HL-60 (cell line): ENCODE measurements around the gene PLAAT3.
A peak's percentile ranks its signal among the peaks of the same experiment; 100 is the strongest.

ENCODE experiments used
- DNase-seq, 2 experiments: peaks; one replicate each; pipeline ENCODE4 v3.0.0-alpha.2; 2010 to 2020; ENCODE audit warnings: low read depth in 1 of 2, low spot score in 1 of 2
- H3K27ac ChIP-seq: fragments of 250-450 bp; sonication (Bioruptor Pico); replicated peaks from 2 replicates; pipeline ENCODE4 v1.5.1; 2020; ENCODE audit warnings: mild to moderate bottlenecking, moderate library complexity
- H3K27me3 ChIP-seq: fragments of 250-450 bp; sonication (Bioruptor Pico); 2 replicates; pipeline ENCODE4 v1.5.1; 2021; ENCODE audit warnings: mild to moderate bottlenecking, moderate library complexity; ENCODE audit not compliant: insufficient read depth, poor library complexity, severe bottlenecking
- H3K4me3 ChIP-seq: replicated peaks from 2 replicates; pipeline ENCODE4 v1.5.1; 2011; ENCODE audit warnings: mild to moderate bottlenecking, control low read depth, low read length; ENCODE audit not compliant: insufficient read depth
- GABPA ChIP-seq: IDR thresholded peaks from 2 replicates; pipeline ENCODE4 v1.6.1; 2012; ENCODE audit warnings: low read depth
- POLR2AphosphoS5 ChIP-seq: IDR thresholded peaks from 2 replicates; pipeline ENCODE4 v1.6.1; 2012; ENCODE audit warnings: low read depth
- SPI1 ChIP-seq: IDR thresholded peaks from 2 replicates; pipeline ENCODE4 v1.6.1; 2012; ENCODE audit warnings: low read depth, mild to moderate bottlenecking, borderline replicate concordance
- TF ChIP-seq, protein P1 (sequence below): IDR thresholded peaks from 2 replicates; pipeline ENCODE4 v1.6.1; 2012; ENCODE audit warnings: low read depth; ENCODE audit not compliant: insufficient replicate concordance
- TF ChIP-seq, protein P2 (sequence below): IDR thresholded peaks from one replicate; pipeline ENCODE4 v1.5.1; 2011; ENCODE audit warnings: low read length, control low read depth, inconsistent platforms; ENCODE audit not compliant: insufficient read depth

PLAAT3 gene

DNA sequence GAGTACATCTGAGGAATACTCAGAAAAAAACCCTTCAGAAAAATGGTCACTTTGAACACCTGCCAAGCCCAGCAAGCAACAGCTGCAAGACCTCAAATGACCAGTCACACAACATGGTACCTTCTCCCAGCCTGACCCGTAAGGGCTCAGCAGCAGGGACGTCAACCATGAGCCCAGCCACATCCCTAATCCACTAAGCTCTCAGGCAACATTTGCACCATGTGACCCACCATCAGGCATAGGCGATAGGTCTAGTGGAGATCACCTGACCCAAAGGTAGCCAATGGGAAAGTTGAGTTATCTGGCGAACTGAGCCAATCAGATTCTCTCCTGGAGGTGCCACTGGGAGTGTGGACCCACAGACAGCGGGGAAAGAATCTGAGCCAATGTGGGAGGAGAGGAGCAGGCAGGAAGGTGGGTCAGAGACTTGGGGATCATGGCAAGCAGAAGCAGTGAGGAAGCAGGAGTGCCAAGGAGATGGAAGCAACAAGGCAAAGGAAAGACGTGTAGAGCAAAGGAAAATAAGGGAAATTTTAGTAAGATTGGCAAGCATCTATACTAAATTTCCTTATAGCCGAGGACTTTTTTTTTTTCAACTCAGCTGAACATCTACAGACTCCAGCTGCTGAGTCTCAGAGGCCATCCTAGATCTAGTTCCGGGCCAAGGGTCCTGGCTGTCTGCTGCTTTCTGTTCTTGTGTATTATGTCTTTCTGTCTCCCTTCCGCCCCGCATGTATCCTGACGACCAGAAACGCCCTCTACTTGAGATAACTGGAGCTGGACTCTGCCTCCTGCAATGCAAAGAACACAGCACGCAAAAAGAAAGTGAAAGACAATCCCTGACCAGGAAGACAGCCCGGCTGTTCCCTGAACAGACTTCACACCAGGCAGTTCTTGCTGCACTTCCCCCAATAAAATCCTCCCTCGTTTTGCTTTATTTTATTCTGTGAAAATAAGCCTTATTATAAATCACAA is 40.1 kb downstream of the PLAAT3 start:
- TF ChIP-seq, protein P1, sequence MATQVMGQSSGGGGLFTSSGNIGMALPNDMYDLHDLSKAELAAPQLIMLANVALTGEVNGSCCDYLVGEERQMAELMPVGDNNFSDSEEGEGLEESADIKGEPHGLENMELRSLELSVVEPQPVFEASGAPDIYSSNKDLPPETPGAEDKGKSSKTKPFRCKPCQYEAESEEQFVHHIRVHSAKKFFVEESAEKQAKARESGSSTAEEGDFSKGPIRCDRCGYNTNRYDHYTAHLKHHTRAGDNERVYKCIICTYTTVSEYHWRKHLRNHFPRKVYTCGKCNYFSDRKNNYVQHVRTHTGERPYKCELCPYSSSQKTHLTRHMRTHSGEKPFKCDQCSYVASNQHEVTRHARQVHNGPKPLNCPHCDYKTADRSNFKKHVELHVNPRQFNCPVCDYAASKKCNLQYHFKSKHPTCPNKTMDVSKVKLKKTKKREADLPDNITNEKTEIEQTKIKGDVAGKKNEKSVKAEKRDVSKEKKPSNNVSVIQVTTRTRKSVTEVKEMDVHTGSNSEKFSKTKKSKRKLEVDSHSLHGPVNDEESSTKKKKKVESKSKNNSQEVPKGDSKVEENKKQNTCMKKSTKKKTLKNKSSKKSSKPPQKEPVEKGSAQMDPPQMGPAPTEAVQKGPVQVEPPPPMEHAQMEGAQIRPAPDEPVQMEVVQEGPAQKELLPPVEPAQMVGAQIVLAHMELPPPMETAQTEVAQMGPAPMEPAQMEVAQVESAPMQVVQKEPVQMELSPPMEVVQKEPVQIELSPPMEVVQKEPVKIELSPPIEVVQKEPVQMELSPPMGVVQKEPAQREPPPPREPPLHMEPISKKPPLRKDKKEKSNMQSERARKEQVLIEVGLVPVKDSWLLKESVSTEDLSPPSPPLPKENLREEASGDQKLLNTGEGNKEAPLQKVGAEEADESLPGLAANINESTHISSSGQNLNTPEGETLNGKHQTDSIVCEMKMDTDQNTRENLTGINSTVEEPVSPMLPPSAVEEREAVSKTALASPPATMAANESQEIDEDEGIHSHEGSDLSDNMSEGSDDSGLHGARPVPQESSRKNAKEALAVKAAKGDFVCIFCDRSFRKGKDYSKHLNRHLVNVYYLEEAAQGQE: no peak
- TF ChIP-seq SPI1 (no peak), GABPA (no peak)
- TF ChIP-seq, protein P2, sequence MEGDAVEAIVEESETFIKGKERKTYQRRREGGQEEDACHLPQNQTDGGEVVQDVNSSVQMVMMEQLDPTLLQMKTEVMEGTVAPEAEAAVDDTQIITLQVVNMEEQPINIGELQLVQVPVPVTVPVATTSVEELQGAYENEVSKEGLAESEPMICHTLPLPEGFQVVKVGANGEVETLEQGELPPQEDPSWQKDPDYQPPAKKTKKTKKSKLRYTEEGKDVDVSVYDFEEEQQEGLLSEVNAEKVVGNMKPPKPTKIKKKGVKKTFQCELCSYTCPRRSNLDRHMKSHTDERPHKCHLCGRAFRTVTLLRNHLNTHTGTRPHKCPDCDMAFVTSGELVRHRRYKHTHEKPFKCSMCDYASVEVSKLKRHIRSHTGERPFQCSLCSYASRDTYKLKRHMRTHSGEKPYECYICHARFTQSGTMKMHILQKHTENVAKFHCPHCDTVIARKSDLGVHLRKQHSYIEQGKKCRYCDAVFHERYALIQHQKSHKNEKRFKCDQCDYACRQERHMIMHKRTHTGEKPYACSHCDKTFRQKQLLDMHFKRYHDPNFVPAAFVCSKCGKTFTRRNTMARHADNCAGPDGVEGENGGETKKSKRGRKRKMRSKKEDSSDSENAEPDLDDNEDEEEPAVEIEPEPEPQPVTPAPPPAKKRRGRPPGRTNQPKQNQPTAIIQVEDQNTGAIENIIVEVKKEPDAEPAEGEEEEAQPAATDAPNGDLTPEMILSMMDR: no peak

DNA sequence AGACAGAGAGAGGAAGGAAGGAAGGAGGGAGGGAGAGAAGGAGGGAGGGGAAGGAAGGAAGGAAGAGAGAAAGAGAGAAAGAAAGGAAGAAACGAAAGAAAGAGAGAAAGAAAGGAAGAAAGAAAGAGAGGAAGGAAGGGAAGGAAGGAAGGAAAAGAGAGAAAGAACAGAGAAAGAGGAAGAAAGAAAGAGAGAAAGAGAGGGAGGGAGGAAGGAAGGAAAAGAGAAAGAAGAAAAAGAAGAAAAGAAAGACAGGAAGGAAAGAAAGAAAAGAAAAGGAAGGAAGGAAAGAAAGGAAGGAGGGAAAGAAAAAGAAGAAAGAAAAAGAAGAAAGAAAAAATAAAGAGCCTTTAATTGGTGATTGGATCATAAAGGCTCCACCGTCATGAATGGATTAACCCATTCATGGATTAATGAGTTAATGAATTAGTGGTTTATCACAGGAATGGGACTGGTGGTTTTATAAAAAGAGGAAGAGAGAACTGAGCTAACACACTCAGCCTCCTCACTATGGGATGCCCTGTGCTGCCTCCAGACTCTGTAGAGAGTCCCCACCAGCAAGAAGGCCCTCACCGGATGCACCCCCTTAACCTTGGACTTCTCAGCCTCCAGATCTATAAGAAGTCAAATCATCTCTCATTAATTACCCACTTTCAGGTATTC is 42.1 kb downstream of the PLAAT3 start:
- DNase-seq: no peak
- Histone ChIP-seq H3K4me3 (no peak overlapping the region), H3K27me3 (no peaks in the 10 kb centered on the region), H3K27ac (no peak overlapping the region)
- TF ChIP-seq GABPA (no peak), SPI1 (peak; percentile 80; the same call in 1 of the 2 replicates), POLR2AphosphoS5 (no peak)

More for the DNA sequence above, 40.1 kb downstream of the PLAAT3 start:
- Histone ChIP-seq H3K27ac (0 out of 2 replicates have a peak overlapping the region, but pooled peaks have one; percentile 13), H3K4me3 (no peak overlapping the region), H3K27me3 (no peaks in the 10 kb centered on the region)
- DNase-seq: peak in 1 of 2 experiments; percentile 52

DNA sequence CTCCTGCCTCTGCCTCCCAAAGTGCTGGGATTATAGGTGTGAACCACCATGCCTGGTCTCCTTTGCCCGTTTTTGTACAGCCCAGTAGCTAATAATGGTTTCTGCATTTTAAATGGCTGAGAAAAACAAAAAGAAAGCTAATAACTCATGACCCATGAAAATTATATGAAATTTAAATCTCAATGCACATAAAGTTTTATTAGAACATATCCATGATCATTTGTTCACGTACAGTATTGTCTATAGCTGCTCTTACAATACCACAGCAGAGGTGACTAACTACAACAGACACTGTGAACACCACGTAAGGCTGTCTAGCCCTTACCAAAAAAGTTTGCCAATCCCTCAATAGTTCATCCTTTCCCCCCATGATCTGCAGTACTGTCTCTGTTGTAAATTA is 44.7 kb downstream of the PLAAT3 start:
- DNase-seq: no peak
- no peak overlapping the region for H3K4me3 ChIP-seq
- TF ChIP-seq GABPA: no peak
- no peak for TF ChIP-seq SPI1
- TF ChIP-seq, protein P2: no peak
- no peak for TF ChIP-seq POLR2AphosphoS5
- TF ChIP-seq, protein P1: no peak
- no peak overlapping the region for H3K27ac ChIP-seq
- H3K27me3 ChIP-seq: no peaks in the 10 kb centered on the region
